K562 (cell line): ENCODE measurements around the gene METAP1D. TPM values are rescaled to one million over a fixed set of nuclear protein-coding genes. Genes with fewer than 3 reads are reported as not detected.
A peak's percentile ranks its signal among the peaks of the same experiment; 100 is the strongest.

Source experiments
- ATAC-seq: fragments of 200-7000 bp; cut with Tn5 transposase; 3 replicates; pipeline ENCODE4 v1.9.1; 2020; ENCODE audit warnings: moderate library complexity
- BruUV-seq: library from RNA; stranded (reverse); fragments of 400-500 nt; replicated peaks from 2 replicates; lab custom pipeline; 2021; lab: Mats Ljungman, UMichigan
- CTCF ChIA-PET: fragments of 300-600 bp; formaldehyde crosslinking; extraction: SDS; loops from one replicate; lab custom pipeline; 2021; ENCODE audit warnings: low intra/inter-chr PET ratio; lab: Yijun Ruan, JAX
- POLR2A ChIA-PET: fragments of 300-600, 350-650 bp; sonication (Branson Sonifier 250); formaldehyde crosslinking; extraction: SDS; loops from one replicate; lab custom pipeline; 2021; ENCODE audit warnings: antibody characterized with exemption, inconsistent platforms; lab: Yijun Ruan, JAX
- DNase-seq, 4 experiments: peaks; one replicate each; pipeline versions ENCODE4 v3.0.0 to v3.0.0-alpha.2; 2011 to 2018; ENCODE audit warnings: low spot score in 3 of 4, mixed read lengths in 3 of 4; ENCODE audit errors: extremely low read depth in 1 of 4
- FAIRE-seq: peaks from 2 replicates; lab custom pipeline; 2011; peaks lifted over from hg19 to GRCh38; lab: Jason Lieb, UNC
- H2AFZ ChIP-seq: 2 replicates; pipeline ENCODE4 v1.6.0; 2011; ENCODE audit warnings: low read depth, low read length, control low read depth, inconsistent platforms
- H3K27ac ChIP-seq: fragments of 200-600 bp; 3 replicates; pipeline ENCODE4 v1.8.0; 2011; ENCODE audit warnings: low read depth, mild to moderate bottlenecking, control low read depth, inconsistent platforms, low read length, moderate library complexity, mixed read lengths; ENCODE audit errors: extremely low read depth
- H3K27me3 ChIP-seq, 2 experiments: fragments of 300-600 bp in 1 of 2; 2 replicates in 1 of 2; 3 replicates in 1 of 2; pipeline versions ENCODE4 v1.6.0 to v1.8.0; 2011; ENCODE audit warnings: inconsistent platforms in 2 of 2, low read length in 2 of 2, mild to moderate bottlenecking in 1 of 2, mixed read lengths in 1 of 2, moderate library complexity in 1 of 2; ENCODE audit not compliant: control insufficient read depth in 2 of 2, insufficient read depth in 2 of 2
- H3K36me3 ChIP-seq: fragments of 300-600 bp; 3 replicates; pipeline ENCODE4 v1.8.0; 2011; ENCODE audit warnings: mild to moderate bottlenecking, low read length, inconsistent platforms; ENCODE audit not compliant: control insufficient read depth, insufficient read depth
- H3K4me1 ChIP-seq, 2 experiments: fragments of 200-600 bp in 1 of 2; replicated peaks in 1 of 2; 2 replicates in 1 of 2; 3 replicates in 1 of 2; pipeline versions ENCODE4 v1.5.1 to v1.8.0; 2011; ENCODE audit warnings: inconsistent platforms in 2 of 2, low read length in 2 of 2, mild to moderate bottlenecking in 1 of 2, mixed read lengths in 1 of 2, moderate library complexity in 1 of 2; ENCODE audit not compliant: control insufficient read depth in 2 of 2, insufficient read depth in 2 of 2
- H3K4me2 ChIP-seq: 2 replicates; pipeline ENCODE4 v1.6.1; 2011; ENCODE audit warnings: low read length, control low read depth, inconsistent platforms, mixed read lengths; ENCODE audit not compliant: insufficient read depth
- H3K4me3 ChIP-seq: fragments of 200-600 bp; sonication (generic), shearing (Covaris generic); 2 replicates; pipeline ENCODE4 v1.5.1; 2016; ENCODE audit warnings: control low read depth, inconsistent platforms
- H3K79me2 ChIP-seq: fragments of 200-600 bp; 3 replicates; pipeline ENCODE4 v1.8.0; 2011; ENCODE audit warnings: low read length, inconsistent platforms; ENCODE audit not compliant: control insufficient read depth, insufficient read depth
- H3K9ac ChIP-seq, 2 experiments: 2 replicates each; pipeline versions ENCODE4 v1.6.0 to v1.6.1; 2011; ENCODE audit warnings: low read depth in 2 of 2, low read length in 2 of 2, control low read depth in 1 of 2, inconsistent platforms in 1 of 2, mild to moderate bottlenecking in 1 of 2, mixed read lengths in 1 of 2; ENCODE audit not compliant: insufficient read depth in 1 of 2
- H3K9me1 ChIP-seq: one replicate; pipeline ENCODE4 v1.6.0; 2011; ENCODE audit warnings: inconsistent platforms, mild to moderate bottlenecking, low read length, moderate library complexity; ENCODE audit not compliant: control insufficient read depth, insufficient read depth
- H3K9me3 ChIP-seq: replicated peaks from 2 replicates; pipeline ENCODE4 v1.5.1; 2011; ENCODE audit warnings: low read depth, low read length, inconsistent platforms; ENCODE audit not compliant: control insufficient read depth, insufficient read depth
- H4K20me1 ChIP-seq: replicated peaks from 2 replicates; pipeline ENCODE4 v1.6.1; 2011; ENCODE audit warnings: low read length, inconsistent platforms, mixed read lengths; ENCODE audit not compliant: control insufficient read depth, insufficient read depth
- C11orf30 ChIP-seq: fragments of 450-650 bp; IDR thresholded peaks from 2 replicates; pipeline ENCODE4 v1.6.1; 2016; ENCODE audit warnings: low read depth, mild to moderate bottlenecking
- CBFA2T3 ChIP-seq: fragments of 450-650 bp; IDR thresholded peaks from 2 replicates; pipeline ENCODE4 v1.6.1; 2017
- CBX5 ChIP-seq: IDR thresholded peaks from 2 replicates; pipeline ENCODE4 v1.6.1; 2014; ENCODE audit warnings: low read depth, borderline replicate concordance
- CEBPG ChIP-seq, 3 experiments: fragments of 200-800 bp in 1 of 3; sonication (Bioruptor generic) in 1 of 3; sonication (generic) in 1 of 3; formaldehyde crosslinking in 1 of 3; IDR thresholded peaks in 2 of 3; conservative IDR thresholded peaks in 1 of 3; 2 replicates each; pipeline versions ENCODE4 v1.6.1 to v1.8.0; 2016 to 2022; ENCODE audit warnings: missing compliant biosample characterization in 2 of 3, missing genetic modification characterization in 2 of 3, mild to moderate bottlenecking in 1 of 3, missing genetic modification reagents in 1 of 3
- E2F3 ChIP-seq: fragments of 250-450 bp; sonication (Bioruptor Pico); IDR thresholded peaks from 2 replicates; pipeline ENCODE4 v1.4.0; 2020; ENCODE audit warnings: mild to moderate bottlenecking
- POU5F1 ChIP-seq: fragments of 150-350 bp; IDR thresholded peaks from 2 replicates; pipeline ENCODE4 v1.6.1; 2014; ENCODE audit warnings: borderline replicate concordance, low read length, low read depth, mild to moderate bottlenecking; ENCODE audit not compliant: partially characterized antibody
- STAT5B ChIP-seq: fragments of 250-450 bp; sonication (Bioruptor Pico); IDR thresholded peaks from 2 replicates; pipeline ENCODE4 v1.8.0; 2021; ENCODE audit warnings: mild to moderate bottlenecking, inconsistent platforms
- TCF7 ChIP-seq: sonication (generic); IDR thresholded peaks from 2 replicates; pipeline ENCODE4 v1.6.1; 2016; ENCODE audit warnings: antibody characterized with exemption, borderline replicate concordance
- ZBTB1 ChIP-seq: sonication (generic); formaldehyde crosslinking; IDR thresholded peaks from 2 replicates; pipeline ENCODE4 v1.8.1; 2023; ENCODE audit warnings: missing genetic modification reagents, low read depth, mild to moderate bottlenecking, borderline replicate concordance
- WGBS: fragments of 100-300 bp; shearing (Covaris generic); methylation state at CpG from one replicate; pipeline ENCODE4 v1.1.6; 2016; ENCODE audit warnings: low coverage, mixed read lengths; ENCODE audit not compliant: insufficient coverage; ENCODE audit errors: missing lambda C conversion rate; 5-methylcytosine and 5-hydroxymethylcytosine counted together
- in situ Hi-C: fragments of 300-500 bp; cut with MboI; formaldehyde crosslinking; loops from 4 replicates; pipeline ENCODE4 v1.15.0; 2018; ENCODE audit warnings: inconsistent platforms, mixed read lengths
- intact Hi-C: fragments of 100-400 bp; cut with micrococcal nuclease; formaldehyde crosslinking; loops from 2 replicates; pipeline ENCODE4 v1.14.2; 2022
- polyA plus RNA-seq, 8 experiments: library from polyadenylated mRNA; depleted of rRNA in 4 of 8; stranded (reverse) in 5 of 8; unstranded in 3 of 8; fragments of >200 nt; fragmentation: Nextera tagmentation in 2 of 8; fragmentation: Illumina TruSeq in 1 of 8; extraction: Ambion mirVana in 2 of 8; extraction: Trizol in 1 of 8; gene quantifications; 2 replicates each; pipeline versions ENCODE4 v1.2.1 to v1.2.3, GENCODE V29; 2011 to 2014; ENCODE audit warnings: inconsistent platforms in 1 of 8, missing spikeins in 1 of 8
- total RNA-seq, 7 experiments: library from RNA; depleted of rRNA in 6 of 7; stranded (reverse); fragments of >200 nt in 6 of 7; fragmentation: Illumina TruSeq in 2 of 7; extraction: Trizol in 2 of 7; gene quantifications; 2 replicates each; pipeline versions ENCODE4 v1.2.1 to v1.2.3, GENCODE V29; 2011 to 2021; ENCODE audit warnings: low replicate concordance in 1 of 7
- TF ChIP-seq, protein P1 (sequence below): sonication (generic); formaldehyde crosslinking; IDR thresholded peaks from 2 replicates; pipeline ENCODE4 v1.8.0; 2022; ENCODE audit warnings: mild to moderate bottlenecking, low read depth, missing genetic modification reagents
- TF ChIP-seq, protein P2 (sequence below): fragments of 450-650 bp; IDR thresholded peaks from 2 replicates; pipeline ENCODE4 v1.6.1; 2016; ENCODE audit warnings: low read depth

Gene METAP1D
- total and polyA plus RNA-seq, 9 of the 15 experiments (the other 6 are each of a cell fraction or from before 2014, with no cell fraction given): 8.0 to 23.4 (median 15.7) TPM

DNA sequence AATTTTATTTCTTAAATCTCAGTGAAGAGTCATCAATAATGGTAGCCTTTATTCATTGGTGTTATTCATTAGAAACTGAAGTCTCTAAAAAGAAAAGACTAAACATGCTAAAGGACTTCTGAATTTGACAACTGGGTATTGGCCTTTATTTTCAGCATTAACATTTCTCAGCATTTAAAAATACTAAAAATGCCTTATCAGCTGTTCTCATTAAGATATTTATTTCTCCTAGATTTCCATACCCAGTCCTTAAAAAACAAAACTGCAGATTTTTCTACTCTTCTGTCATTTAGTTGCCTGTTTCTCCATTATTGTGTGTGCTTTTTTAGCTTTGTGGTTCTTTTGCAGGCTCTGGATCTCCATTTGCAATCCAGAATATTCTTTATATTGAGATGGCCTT lies 31.2 kb upstream of the METAP1D start (continued):
- TF ChIP-seq, protein P1, sequence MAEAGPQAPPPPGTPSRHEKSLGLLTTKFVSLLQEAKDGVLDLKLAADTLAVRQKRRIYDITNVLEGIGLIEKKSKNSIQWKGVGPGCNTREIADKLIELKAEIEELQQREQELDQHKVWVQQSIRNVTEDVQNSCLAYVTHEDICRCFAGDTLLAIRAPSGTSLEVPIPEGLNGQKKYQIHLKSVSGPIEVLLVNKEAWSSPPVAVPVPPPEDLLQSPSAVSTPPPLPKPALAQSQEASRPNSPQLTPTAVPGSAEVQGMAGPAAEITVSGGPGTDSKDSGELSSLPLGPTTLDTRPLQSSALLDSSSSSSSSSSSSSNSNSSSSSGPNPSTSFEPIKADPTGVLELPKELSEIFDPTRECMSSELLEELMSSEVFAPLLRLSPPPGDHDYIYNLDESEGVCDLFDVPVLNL (CRISPR knock-in tag): no peak
- TF ChIP-seq C11orf30: peak; percentile 77

DNA sequence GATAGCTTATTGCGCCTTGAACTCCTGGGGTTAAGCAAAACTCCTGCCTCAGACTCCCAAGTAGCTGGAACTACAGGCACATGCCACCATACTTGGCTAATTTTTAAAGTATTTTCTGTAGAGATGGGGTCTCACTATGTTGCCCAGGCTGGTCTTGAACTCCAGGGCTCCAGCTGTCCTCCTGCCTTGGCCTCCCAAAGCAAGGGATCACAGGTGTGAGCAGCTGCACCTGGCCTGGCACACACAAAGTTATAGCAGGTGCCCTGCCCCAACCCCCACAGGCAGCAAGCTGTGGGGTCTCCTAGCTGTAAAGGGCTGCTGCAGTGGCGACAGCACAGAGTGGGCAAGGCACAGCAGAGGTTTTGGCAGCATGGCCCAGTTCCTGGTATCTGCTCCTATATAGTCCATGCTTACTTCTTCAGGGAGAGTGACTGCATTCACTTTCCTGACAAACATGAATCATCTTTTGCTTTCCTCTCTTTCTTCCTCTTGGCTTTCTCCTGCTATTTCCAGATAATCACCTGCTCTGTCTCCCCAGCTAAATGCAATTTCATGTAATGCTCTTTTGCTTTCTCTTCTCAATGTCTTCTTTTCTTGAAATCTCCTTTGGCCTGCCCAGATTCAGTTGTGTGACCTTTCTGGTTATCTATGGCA lies 27.3 kb upstream of the METAP1D start:
- Histone ChIP-seq H3K4me2 (no peak overlapping the region), H3K9me1 (no peaks in the 10 kb centered on the region), H3K9ac (no peak overlapping the region), H3K27me3 (no peaks in the 10 kb centered on the region), H3K79me2 (no peaks in the 10 kb centered on the region), H3K9me3 (no peaks in the 10 kb centered on the region), H3K4me3 (no peak overlapping the region), H3K36me3 (peaks cover 64% of the 10 kb centered on the region), H3K4me1 (no peaks in the 10 kb centered on the region), H4K20me1 (no peaks in the 10 kb centered on the region), H2AFZ (no peak overlapping the region), H3K27ac (no peak overlapping the region)
- no TSS peak for BruUV-seq
- in situ Hi-C loops (no loop called here), intact Hi-C loops (no loop called here)
- DNase-seq: no peak
- no peak for FAIRE-seq
- peak; percentile 34; the same call in 1 of the 3 replicates for ATAC-seq
- POLR2A ChIA-PET: interaction anchor here (1.1 to 1.9 kb wide), 2 partner anchors 12 to 50 kb away, joined by 3 to 4 read pairs; partner anchors contain the start of gene HAT1
- WGBS: 96% methylated on average over 2 of the region's 2 CpGs
- CTCF ChIA-PET: no interaction called here
- TF ChIP-seq TCF7 (no peak), CBX5 (no peak), E2F3 (CRISPR knock-in tag) (no peak), CEBPG (CRISPR knock-in tag; IDR thresholded peaks at IDR 0.05) (no peak), CEBPG (tag; conservative IDR thresholded peaks at IDR 0.05 in 1 of 2, IDR thresholded peaks at IDR 0.05 in 1 of 2) (0 out of 4 replicates have a peak, but pooled peaks of 1 of the 2 experiments have one; percentile 31), ZBTB1 (CRISPR knock-in tag) (no peak), CBFA2T3 (0 out of 2 replicates have a peak, but pooled peaks have one; percentile 10), POU5F1 (no peak), STAT5B (CRISPR knock-in tag) (no peak)
- TF ChIP-seq, protein P2, sequence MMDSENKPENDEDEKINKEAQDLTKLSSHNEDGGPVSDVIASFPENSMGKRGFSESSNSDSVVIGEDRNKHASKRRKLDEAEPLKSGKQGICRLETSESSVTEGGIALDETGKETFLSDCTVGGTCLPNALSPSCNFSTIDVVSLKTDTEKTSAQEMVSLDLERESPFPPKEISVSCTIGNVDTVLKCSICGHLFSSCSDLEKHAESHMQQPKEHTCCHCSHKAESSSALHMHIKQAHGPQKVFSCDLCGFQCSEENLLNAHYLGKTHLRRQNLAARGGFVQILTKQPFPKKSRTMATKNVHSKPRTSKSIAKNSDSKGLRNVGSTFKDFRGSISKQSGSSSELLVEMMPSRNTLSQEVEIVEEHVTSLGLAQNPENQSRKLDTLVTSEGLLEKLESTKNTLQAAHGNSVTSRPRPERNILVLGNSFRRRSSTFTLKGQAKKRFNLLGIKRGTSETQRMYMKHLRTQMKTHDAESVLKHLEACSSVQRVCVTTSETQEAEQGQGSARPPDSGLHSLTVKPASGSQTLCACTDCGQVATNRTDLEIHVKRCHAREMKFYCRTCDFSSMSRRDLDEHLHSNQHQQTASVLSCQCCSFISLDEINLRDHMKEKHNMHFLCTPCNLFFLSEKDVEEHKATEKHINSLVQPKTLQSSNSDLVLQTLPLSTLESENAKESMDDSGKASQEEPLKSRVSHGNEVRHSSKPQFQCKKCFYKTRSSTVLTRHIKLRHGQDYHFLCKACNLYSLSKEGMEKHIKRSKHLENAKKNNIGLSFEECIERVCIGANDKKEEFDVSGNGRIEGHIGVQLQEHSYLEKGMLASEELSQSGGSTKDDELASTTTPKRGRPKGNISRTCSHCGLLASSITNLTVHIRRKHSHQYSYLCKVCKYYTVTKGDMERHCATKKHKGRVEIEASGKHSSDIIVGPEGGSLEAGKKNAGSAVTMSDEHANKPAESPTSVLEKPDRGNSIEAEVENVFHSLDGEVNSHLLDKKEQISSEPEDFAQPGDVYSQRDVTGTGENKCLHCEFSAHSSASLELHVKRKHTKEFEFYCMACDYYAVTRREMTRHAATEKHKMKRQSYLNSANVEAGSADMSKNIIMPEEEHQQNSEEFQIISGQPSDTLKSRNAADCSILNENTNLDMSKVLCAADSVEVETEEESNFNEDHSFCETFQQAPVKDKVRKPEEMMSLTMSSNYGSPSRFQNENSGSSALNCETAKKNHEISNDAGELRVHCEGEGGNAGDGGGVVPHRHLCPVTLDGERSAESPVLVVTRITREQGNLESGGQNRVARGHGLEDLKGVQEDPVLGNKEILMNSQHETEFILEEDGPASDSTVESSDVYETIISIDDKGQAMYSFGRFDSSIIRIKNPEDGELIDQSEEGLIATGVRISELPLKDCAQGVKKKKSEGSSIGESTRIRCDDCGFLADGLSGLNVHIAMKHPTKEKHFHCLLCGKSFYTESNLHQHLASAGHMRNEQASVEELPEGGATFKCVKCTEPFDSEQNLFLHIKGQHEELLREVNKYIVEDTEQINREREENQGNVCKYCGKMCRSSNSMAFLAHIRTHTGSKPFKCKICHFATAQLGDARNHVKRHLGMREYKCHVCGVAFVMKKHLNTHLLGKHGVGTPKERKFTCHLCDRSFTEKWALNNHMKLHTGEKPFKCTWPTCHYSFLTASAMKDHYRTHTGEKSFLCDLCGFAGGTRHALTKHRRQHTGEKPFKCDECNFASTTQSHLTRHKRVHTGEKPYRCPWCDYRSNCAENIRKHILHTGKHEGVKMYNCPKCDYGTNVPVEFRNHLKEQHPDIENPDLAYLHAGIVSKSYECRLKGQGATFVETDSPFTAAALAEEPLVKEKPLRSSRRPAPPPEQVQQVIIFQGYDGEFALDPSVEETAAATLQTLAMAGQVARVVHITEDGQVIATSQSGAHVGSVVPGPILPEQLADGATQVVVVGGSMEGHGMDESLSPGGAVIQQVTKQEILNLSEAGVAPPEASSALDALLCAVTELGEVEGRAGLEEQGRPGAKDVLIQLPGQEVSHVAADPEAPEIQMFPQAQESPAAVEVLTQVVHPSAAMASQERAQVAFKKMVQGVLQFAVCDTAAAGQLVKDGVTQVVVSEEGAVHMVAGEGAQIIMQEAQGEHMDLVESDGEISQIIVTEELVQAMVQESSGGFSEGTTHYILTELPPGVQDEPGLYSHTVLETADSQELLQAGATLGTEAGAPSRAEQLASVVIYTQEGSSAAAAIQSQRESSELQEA: no peak
